K562 (cell line): ENCODE measurements around the gene RHOA. TPM values are rescaled to one million over a fixed set of nuclear protein-coding genes. Genes with fewer than 3 reads are reported as not detected.

Source experiments
- ADNP ChIP-seq: fragments of 200-800 bp; sonication (Bioruptor generic); IDR thresholded peaks from 2 replicates; pipeline ENCODE4 v1.6.1; 2016; ENCODE audit warnings: missing genetic modification characterization, missing compliant biosample characterization
- ATF7 ChIP-seq: fragments of 450-650 bp; IDR thresholded peaks from 2 replicates; pipeline ENCODE4 v1.7.1; 2014; ENCODE audit warnings: mild to moderate bottlenecking, moderate library complexity
- BHLHE40 ChIP-seq: IDR thresholded peaks from 2 replicates; pipeline ENCODE4 v1.6.1; 2011; ENCODE audit warnings: low read length, improper control_type of control experiment
- BRCA1 ChIP-seq, 2 experiments: fragments of 450-650 bp in 1 of 2; sonication (generic) in 1 of 2; formaldehyde crosslinking in 1 of 2; IDR thresholded peaks; 2 replicates each; pipeline versions ENCODE4 v1.5.0 to v1.6.1; 2017 to 2020; ENCODE audit warnings: mild to moderate bottlenecking in 1 of 2, missing genetic modification reagents in 1 of 2
- CBX8 ChIP-seq: fragments of 200-600 bp; sonication (generic); IDR thresholded peaks from 2 replicates; pipeline ENCODE4 v1.6.1; 2012; ENCODE audit warnings: borderline replicate concordance, mixed run types, low read depth, mild to moderate bottlenecking, moderate library complexity, mixed read lengths, low read length, control low read depth, inconsistent platforms; ENCODE audit not compliant: poor library complexity, severe bottlenecking; ENCODE audit errors: extremely low read depth
- CUX1 ChIP-seq: fragments of 200-800 bp; sonication (Bioruptor generic); IDR thresholded peaks from 2 replicates; pipeline ENCODE4 v1.6.1; 2016; ENCODE audit warnings: missing genetic modification characterization, missing compliant biosample characterization
- ETV1 ChIP-seq: fragments of 450-650 bp; conservative IDR thresholded peaks from 2 replicates; pipeline ENCODE4 v1.6.1; 2016; ENCODE audit warnings: missing genetic modification characterization, control low read depth, low read depth, missing compliant biosample characterization
- HIVEP1 ChIP-seq: fragments of 250-450 bp; sonication (Bioruptor Pico); IDR thresholded peaks from 2 replicates; pipeline ENCODE4 v1.4.0; 2020; ENCODE audit warnings: mild to moderate bottlenecking
- KHSRP ChIP-seq: fragments of 450-650 bp; IDR thresholded peaks from 2 replicates; pipeline ENCODE4 v1.6.1; 2017
- MEF2D ChIP-seq: conservative IDR thresholded peaks from 2 replicates; pipeline ENCODE4 v1.6.1; 2016; ENCODE audit warnings: low read depth, missing genetic modification characterization, missing compliant biosample characterization
- MIER1 ChIP-seq: fragments of 450-650 bp; IDR thresholded peaks from 2 replicates; pipeline ENCODE4 v1.6.1; 2016; ENCODE audit warnings: antibody characterized with exemption, mild to moderate bottlenecking, low read depth
- PHB2 ChIP-seq: fragments of 450-650 bp; IDR thresholded peaks from 2 replicates; pipeline ENCODE4 v1.6.1; 2017; ENCODE audit warnings: low read depth
- PRMT5 ChIP-seq: sonication (generic); formaldehyde crosslinking; IDR thresholded peaks from 2 replicates; pipeline ENCODE4 v1.5.0; 2020; ENCODE audit warnings: missing genetic modification reagents
- PTBP1 ChIP-seq: fragments of 200-400 bp; formaldehyde crosslinking; IDR thresholded peaks from 2 replicates; pipeline ENCODE4 v1.6.1; 2017; ENCODE audit warnings: low read depth, low read length
- RBM25 ChIP-seq: fragments of 200-400 bp; formaldehyde crosslinking; IDR thresholded peaks from 2 replicates; pipeline ENCODE4 v1.6.1; 2018; ENCODE audit warnings: low read length, low read depth, moderate library complexity; ENCODE audit not compliant: severe bottlenecking
- SIN3A ChIP-seq, 2 experiments: fragments of 150-350 bp in 1 of 2; IDR thresholded peaks; 2 replicates each; pipeline ENCODE4 v1.6.1; 2011 to 2016; ENCODE audit warnings: borderline replicate concordance in 2 of 2, low read depth in 2 of 2, low read length in 2 of 2, mild to moderate bottlenecking in 2 of 2, moderate library complexity in 2 of 2; ENCODE audit not compliant: control insufficient read depth in 1 of 2
- SREBF2 ChIP-seq: sonication (generic); formaldehyde crosslinking; IDR thresholded peaks from 2 replicates; pipeline ENCODE4 v1.4.0; 2020; ENCODE audit warnings: mild to moderate bottlenecking, missing genetic modification reagents
- SRSF9 ChIP-seq: fragments of 200-400 bp; formaldehyde crosslinking; IDR thresholded peaks from 2 replicates; pipeline ENCODE4 v1.6.1; 2017; ENCODE audit warnings: low read depth, low read length, borderline replicate concordance
- XRCC4 ChIP-seq: IDR thresholded peaks from one replicate; pipeline ENCODE4 v1.6.1; 2011; ENCODE audit not compliant: insufficient read depth, insufficient read length; ENCODE audit errors: extremely low read depth
- ZBED1 ChIP-seq: IDR thresholded peaks from 2 replicates; pipeline ENCODE4 v1.6.1; 2014
- ZBTB43 ChIP-seq: sonication (generic); formaldehyde crosslinking; IDR thresholded peaks from 2 replicates; pipeline ENCODE4 v1.8.0; 2023; ENCODE audit warnings: mild to moderate bottlenecking, missing genetic modification reagents
- ZNF133 ChIP-seq: fragments of 250-450 bp; sonication (Bioruptor Pico); IDR thresholded peaks from 2 replicates; pipeline ENCODE4 v1.4.0; 2020; ENCODE audit warnings: mild to moderate bottlenecking
- ZNF184 ChIP-seq: sonication (generic); formaldehyde crosslinking; IDR thresholded peaks from 2 replicates; pipeline ENCODE4 v1.5.0; 2020; ENCODE audit warnings: missing genetic modification reagents
- ZNF778 ChIP-seq: fragments of 450-650 bp; formaldehyde crosslinking; IDR thresholded peaks from 2 replicates; pipeline ENCODE4 v1.4.0; 2020; ENCODE audit warnings: mild to moderate bottlenecking, moderate library complexity
- polyA plus RNA-seq, 8 experiments: library from polyadenylated mRNA; depleted of rRNA in 4 of 8; stranded (reverse) in 5 of 8; unstranded in 3 of 8; fragments of >200 nt; fragmentation: Nextera tagmentation in 2 of 8; fragmentation: Illumina TruSeq in 1 of 8; extraction: Ambion mirVana in 2 of 8; extraction: Trizol in 1 of 8; gene quantifications; 2 replicates each; pipeline versions ENCODE4 v1.2.1 to v1.2.3, GENCODE V29; 2011 to 2014; ENCODE audit warnings: inconsistent platforms in 1 of 8, missing spikeins in 1 of 8
- total RNA-seq, 7 experiments: library from RNA; depleted of rRNA in 6 of 7; stranded (reverse); fragments of >200 nt in 6 of 7; fragmentation: Illumina TruSeq in 2 of 7; extraction: Trizol in 2 of 7; gene quantifications; 2 replicates each; pipeline versions ENCODE4 v1.2.1 to v1.2.3, GENCODE V29; 2011 to 2021; ENCODE audit warnings: low replicate concordance in 1 of 7

RHOA gene
- total and polyA plus RNA-seq, 9 of the 15 experiments (the other 6 are each of a cell fraction or from before 2014, with no cell fraction given), result 136 to 540 (median 236) TPM

- TF ChIP-seq ZNF184 (CRISPR knock-in tag) (no peak), ETV1 (tag) (no peak), PTBP1 (no peak), CBX8 (no peak), ADNP (tag) (no peak), PRMT5 (CRISPR knock-in tag) (no peak), HIVEP1 (CRISPR knock-in tag) (no peak), SRSF9 (no peak), MIER1 (no peak), SIN3A (IDR thresholded peaks at IDR 0.05; ENCODE audit: borderline replicate concordance in 2 of 2, control insufficient read depth in 1 of 2, low read depth in 2 of 2, low read length in 2 of 2) (peak; percentile 26 to 79; a peak in 1 of 4 replicates), ZBED1 (no peak), ZNF133 (no peak), RBM25 (no peak), PHB2 (no peak), BRCA1 (IDR thresholded peaks at IDR 0.05) (no peak), BRCA1 (CRISPR knock-in tag; IDR thresholded peaks at IDR 0.05) (no peak), ZNF778 (CRISPR knock-in tag) (no peak), BHLHE40 (peak; percentile 9; the same call in 1 of the 2 replicates), ATF7 (peak; percentile 72), ZBTB43 (no peak), MEF2D (tag) (no peak), XRCC4 (no peak), CUX1 (CRISPR knock-in tag) (no peak), SREBF2 (CRISPR knock-in tag) (no peak), KHSRP (no peak)
Measured at GRCh38 chr3:49411968-49412631, at the start of gene RHOA, which contains the start of gene TCTA (continued).
